ENCODE data around the gene GNB2.
A peak's percentile ranks its signal among the peaks of the same experiment; 100 is the strongest.
"Not testable (repeated sequence)": the region's sequence is repeated elsewhere in the genome, so short reads cannot be mapped to it uniquely, and the experiment has no call there.

Gene GNB2

DNA sequence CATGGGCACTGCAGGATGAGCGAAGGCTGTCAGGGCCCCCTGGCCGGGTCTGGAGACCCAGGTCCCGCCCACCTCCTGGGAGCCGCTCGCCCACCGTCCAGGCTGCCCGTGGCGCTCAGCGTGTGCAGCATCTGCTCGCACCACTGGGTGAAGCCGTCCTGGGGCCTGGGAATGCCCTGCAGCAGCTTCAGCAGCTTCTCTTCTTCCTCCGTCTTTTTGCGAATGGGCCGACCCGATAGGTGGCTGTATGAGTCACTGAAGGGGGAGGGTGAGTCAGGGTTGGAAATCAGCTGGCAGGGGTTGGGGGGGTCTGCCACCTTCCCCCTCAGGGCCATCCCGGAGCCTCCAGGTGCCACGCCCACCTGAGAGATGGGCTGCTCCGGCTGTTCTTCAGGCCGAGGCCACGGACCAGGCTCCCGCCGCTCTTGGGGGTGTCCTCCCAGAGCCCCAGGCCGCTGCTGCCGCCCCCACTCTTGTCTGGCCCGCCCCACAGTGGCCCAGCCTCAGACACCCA lies 8.7 kb downstream of the GNB2 start:
- no peak for DNase-seq

DNA sequence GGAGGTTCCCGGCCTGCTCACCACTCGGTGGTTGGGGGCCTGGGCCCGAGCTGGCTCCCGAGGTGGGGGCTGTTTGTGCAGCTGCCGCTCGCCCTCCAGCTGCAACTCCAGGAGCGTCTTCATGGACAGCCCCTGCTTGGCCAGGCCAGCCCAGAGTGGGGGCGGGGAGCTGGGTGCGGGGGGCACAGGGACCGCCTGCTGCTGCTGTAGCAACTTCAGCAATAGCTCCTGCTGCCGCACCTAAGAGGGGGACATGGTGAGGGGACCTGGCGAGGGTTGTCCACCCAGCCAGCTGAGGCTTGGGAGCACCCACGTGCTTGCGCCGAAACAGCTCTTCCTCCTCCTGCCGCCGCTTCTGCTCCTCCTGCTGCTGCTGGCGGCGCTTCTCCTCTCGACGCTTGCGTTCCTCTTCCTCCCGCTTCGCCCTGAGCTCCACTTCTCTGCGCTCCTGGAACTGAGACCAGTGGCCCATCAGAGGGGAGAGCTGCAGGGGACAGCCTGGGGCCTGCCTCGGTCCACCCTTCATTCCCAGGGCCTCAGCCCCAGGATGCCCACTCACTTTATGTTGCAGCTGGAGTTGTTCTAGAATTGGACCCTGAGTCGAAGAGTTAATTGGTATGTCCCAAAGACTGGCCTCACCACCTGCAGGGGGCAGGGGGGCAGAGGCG lies 9.6 kb downstream of the GNB2 start:
- no peak for DNase-seq

DNA sequence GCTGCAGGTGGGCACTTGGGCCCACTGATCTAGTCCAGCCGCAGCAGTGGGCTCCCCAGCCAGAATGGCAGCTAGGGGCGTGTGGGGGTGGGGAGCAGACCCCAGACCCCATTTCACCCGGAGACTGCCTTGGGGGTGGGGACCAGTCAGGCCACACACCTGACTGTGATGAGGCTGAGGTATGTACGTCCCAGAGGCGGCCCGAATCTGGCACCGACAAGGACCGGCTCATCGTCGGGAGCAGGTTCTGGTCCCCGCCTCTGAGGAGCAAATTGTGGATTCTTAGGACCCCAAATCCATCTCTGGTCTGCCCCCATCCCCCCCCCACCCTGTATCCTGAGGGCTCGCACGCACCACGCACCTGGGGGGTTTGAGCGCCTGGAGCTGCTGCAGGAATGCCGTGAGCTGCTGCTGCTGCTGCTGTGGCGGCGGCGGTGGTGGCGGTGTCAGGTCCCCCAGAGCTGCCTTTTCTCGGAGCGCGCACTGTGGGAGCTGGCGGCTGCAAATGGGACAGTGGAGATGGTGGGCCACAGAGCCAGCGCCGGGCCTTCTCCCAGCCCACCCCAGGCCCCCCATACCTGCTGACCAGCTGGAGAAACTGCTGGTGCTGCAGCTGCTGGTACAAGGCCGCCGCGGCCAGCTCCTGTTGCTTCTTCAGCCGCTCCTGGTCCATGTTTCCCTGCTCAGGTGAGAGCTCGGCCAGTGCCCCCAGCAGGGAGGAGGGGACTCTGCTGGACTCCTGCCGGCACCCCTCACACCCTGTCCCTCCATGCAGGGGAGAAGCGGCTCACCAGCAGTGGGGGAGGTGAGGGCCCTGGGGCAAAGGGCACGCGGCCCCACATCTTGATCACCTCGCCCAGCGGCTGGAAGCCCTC lies 10.4 kb downstream of the GNB2 start:
- no peak for DNase-seq

DNA sequence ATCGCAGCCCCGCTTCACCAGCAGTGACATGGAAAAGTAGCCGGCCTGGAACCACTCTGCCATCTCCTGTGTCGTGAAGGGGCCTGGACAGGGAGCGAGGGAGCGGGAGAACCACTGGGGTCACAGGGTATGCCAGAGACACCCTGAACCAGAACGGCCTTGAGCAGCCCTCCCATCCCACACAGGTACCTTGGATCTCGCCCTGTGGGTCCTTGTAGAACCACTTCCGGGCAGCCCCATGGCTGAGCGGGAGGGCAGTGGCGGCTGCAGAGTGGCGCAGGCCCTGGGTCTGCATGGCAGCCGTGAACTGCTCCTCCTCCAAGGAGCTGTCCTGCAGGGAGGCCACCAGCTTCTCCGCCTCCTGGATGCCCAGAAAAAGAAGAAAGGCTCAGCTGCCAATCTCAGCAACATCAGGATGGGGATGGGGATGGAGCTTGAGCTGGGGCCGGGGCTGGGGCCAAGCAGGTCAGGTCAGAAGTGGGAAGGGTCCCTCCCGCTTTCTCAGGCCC lies 11.0 kb downstream of the GNB2 start:
- no peak for DNase-seq

DNA sequence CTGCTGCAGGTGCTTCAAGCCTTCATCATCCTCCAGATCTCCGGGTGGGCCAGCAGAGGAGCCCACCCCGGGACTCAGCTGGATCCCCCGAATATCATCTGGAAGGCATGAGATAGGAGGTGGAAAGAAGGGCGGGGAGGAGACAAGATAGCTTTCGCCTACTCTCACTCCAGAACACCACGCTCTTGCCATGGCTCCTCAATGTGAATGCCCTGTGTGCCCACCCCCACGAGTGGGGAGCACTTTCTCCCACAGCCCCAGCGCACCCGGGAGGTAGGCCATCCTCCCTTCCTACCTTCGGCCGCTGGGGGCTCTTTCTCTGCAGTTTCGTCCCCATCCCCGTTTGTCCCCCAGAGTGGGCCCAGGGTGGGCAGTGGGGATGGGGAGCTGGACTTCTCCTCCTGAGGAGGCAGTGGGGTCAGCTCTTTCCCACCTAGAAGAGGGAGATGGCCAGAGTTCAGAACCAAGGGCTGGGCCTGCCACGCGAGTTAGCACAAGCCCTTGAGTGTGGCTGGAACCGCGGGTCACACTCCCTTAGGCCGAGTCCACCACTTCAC lies 11.6 kb downstream of the GNB2 start:
- no peak for DNase-seq

DNA sequence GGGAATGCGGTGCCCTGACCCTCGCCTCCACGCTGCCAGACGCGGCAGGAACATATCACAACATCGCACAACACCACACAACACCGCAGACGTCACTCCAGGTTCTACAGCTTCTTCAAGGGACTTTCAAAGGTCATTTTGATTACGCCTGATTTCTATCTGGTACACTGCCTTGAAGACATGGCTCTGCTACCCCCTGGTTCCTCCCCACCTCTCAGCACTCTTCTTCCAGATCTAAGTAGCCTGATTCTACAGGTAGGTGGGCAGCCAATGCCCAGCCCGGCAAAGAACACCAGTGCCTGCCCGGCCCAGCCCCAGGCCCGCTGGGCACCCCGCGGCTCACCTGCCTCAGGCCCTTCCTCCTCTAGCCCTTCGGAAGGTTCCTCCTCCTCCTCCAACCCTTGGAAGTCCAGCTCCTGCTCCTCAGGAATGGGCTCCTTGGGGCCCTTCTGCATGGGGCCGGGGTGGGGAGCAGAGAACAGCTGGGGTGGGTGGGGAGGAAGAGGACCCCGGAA lies 12.1 kb downstream of the GNB2 start:
- no peak for DNase-seq

DNA sequence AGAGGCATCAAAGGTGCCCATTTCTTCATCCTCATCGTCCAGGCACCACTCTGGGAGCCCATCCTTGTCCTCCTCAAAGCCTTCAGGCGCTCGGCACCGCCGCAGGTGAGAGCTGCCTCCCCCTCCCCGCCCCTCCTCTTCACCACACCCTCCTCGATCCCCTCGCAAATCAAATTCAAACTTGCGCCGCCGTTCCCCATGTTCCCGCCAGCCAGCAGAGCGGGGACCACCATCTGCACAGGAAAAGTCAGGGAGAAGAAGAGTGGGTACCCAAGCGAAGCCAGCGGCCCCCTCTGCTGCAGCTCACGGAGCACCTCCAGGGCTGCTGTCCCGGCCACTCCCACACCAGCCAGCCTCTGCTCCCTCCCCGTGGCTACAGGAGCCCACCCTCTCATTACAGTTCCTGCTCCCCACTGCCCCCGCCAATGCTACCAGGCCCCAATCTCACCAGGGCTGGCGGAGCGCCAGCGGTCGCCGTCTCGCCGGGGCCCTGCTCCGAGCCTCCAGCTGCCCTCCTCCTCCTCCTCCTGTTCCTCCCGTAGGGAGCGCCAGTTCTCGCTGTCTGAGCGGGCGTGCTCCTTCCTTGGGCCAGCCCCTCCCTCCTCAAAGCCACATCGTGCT lies 12.8 kb downstream of the GNB2 start:
- no peak for DNase-seq

DNA sequence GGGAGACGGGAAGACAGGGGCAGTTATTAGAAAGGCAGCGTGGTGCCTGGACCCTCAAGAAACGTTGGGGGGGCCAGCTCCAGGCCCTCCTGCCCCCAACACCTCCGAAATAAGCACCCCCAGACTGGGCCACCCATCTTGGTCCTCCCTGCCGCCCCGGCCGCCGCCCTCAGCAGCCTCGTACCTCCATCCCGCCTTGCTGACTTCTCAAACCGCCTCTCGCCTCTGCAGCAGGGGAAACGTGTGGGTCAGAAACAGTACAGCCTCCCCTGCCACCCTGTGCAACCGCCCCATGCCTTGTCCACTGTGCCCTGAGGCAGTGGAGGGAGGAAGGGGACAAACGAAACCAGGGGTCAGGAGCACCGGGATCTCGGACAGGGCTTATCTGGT lies 13.3 kb downstream of the GNB2 start:
- no peak for DNase-seq

DNA sequence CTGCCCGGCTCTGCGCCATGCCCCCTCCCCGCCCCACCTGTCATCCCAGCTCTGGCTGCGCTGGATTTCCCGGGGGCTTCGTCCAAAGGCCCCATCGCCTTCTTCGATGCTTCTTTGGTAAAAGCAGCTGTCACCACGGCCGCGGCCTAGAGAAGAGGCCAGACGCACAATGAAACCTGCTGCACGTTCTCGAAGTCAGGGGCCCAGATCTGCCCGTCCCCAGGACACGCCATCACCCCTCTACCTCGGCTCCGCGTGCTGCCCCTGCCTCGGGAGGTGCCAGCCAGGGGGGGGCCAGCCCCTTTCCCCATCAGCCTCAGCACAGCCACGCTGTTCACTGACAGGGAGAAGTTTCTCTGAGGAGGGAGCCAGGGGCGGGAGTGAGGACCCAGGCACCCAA lies 13.7 kb downstream of the GNB2 start:
- DNase-seq = no peak

DNA sequence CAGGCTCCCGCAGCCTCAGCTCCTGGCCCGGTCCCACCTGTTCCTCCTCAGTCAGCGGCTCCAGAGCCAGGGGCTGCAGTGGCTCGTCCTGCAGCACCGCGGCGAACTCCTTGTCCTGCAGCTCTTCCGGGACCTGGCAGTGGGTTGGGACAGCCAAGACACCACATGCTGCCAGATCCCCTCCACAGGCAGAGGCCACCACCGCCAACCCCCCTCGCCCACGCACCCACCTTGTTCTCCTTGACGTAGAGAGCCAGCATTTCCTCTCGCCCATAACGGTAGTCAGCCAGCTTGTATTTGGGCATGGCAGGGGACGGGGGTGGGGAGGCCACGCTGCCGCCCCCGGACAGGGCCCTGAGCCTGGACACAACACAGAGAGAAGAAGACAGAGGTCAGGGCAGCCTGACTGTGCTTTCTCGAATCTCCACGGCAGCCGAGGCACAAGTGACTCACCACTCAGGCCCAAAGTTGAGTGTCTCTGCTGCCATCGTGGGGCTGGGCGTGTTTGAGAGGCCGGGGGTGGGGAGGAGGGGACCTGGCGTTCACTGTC lies 14.3 kb downstream of the GNB2 start:
- no peak for DNase-seq

DNA sequence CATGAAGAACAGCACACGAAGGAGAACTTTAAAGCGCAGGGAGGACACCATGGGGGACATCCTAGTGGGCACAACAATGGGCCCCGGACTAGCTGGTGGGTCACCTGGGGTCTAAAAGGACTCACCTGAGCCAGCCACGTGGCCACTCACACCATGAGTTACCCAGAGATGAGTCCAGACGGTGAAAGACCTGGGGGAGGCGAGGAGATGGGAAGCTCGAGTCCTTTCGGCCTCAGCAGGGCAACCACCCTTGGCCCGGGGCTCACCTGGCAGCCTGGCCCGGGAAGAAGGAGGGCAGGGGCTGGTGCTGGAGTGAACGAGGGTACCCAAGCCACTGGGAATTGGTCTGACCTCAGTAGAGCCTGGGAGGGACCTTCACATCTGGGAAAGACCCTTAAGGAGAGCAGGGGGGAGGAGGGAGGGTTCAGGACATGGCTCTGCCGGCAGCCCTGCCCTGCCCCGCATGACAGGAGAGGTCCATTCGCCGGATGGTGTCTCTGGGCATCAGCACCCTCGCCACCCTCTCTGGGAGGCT lies 14.9 kb downstream of the GNB2 start:
- no peak for DNase-seq

DNA sequence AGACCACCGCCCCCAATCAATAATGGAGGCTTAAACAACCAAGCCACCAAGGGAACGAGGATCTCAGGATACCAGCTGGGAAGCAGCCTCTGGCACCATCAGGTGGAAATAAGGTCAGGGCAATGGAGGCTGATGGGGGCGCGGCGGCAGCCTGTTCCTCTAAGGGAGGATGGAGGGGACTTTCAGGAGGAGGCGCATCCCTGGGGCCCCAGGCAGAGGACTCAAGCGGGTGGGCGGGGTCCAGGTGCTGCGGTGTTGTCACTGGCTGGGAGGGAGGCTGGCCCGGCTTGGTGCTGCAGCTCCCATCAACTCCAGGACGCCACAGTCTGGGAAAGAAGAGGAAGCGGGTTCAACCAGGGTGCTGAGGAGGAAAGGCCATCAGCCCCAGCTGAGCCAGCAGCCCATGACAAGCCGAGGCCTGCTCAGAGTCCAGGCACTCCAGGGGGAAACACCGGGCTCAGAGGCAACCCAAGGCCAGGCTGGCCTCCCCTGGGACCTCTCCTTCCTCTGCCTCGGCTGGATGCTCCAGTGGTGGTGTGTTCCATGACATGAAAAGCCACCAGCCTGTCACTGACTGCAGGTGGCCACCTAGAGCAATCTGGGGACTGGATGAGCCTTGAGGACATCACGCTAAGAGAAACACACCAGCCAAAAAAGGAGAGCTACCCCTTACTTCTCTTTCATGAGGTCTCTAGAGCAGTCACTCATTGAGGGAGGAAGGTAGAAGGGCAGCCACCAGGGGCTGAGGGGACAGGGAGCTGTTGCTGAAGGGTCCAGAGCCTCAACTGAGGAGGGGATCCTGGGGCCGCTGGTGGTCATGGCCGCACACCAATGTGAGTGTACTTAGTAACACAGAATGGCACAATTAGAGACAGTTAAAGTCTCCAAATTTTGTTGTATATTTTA lies 15.9 kb downstream of the GNB2 start:
- DNase-seq = no peak

DNA sequence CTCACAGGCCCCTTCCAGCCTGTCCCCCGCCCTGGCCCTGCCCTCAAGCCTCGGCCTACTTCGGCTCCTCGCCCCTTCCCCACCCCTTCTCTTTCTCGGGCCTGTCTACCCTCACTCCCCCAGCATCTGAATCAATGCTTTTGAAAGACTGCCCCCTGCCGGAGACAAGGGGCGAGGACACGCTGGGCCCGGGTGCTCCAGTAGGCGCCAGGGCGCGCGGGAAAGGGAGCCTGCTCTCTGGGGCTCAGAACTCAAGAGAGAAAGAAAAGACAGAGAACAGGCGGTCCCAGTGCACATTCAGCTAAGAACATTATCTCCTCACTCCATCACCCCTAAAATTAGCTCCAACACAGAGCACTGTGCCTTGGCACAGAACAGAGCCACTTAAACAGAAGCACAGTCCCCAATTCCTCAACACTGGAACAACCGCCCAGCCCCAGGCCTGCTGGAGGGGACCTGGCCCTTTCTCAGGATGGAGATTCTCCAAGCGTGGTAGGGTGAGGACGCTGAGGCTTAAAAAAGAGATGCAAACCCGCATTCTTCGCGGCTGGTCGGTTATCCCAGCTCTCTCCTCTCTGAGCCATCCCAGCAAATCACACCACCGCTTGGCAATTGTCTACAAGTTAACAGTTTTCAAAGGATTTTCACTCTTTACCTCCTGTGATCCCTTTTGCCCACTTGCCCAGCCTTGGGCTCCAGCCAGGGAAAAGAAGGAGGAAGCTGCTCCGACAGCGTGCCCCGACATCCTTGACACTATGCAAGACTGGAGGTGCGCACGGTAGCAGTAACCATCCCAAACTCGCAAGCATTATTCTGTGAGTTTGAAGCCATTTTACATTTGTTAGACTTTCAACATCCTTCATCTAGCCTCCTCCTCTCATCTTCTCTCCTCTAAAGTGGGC lies 18.4 kb downstream of the GNB2 start:
- DNase-seq = peak; percentile 54

DNA sequence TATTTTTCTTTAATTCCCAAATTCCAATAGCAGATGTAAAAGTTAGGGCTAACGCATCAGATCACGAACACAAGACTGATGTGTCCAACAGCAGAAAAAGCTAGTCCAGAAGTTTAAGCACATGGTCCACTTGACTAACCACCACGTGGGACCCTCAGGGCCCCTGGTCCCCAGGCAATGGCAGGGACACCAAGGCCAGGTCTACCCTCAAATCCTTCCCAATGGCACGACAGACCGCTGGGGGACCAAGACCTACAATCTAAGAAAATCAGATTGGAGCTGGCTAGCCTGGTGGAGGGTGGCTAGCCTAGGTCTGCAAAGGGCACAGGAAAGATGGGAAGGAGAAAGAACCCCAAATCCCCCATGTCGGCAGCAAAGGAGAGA lies 19.0 kb downstream of the GNB2 start:
- DNase-seq = no peak

DNA sequence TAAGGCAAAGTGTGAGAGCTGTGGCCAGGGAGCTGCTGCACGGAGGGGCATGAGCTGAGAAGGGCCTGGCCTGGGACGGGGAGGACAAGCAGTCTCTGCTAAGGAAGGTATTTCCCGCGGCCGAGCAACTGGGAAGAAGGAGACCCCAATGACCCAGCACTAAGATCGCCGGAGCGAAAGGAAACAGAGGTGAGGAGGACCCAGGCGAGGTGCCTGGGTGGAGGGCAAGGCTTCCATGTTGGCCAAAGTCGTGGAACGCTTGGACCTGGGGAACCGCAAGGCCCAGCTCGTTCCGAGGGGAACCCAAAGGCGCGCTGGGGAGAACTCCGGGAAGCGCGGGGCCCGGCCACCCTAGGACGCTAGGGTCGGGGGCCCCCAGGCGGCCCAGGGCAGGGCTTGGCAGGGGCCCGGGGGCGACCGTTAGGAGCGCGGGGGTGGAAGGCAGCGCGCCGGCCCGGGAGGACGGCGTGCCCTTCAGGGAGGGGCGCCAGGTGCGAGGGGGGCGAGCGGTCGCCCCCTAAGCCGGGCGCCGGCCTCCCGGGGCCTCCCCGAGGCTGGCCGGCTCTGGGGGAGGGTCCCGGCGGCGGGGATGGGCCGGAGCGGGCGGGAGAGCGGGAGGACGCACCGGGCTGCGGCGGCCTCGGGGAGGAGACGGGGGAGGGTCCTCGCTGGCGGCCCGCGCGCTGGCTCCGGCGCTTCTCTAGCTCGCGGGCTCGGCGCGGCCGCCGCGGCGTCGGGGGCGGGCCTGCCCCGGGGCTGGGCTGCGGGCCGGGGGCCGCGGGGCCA lies 20.0 kb downstream of the GNB2 start:
- no peak for DNase-seq

DNA sequence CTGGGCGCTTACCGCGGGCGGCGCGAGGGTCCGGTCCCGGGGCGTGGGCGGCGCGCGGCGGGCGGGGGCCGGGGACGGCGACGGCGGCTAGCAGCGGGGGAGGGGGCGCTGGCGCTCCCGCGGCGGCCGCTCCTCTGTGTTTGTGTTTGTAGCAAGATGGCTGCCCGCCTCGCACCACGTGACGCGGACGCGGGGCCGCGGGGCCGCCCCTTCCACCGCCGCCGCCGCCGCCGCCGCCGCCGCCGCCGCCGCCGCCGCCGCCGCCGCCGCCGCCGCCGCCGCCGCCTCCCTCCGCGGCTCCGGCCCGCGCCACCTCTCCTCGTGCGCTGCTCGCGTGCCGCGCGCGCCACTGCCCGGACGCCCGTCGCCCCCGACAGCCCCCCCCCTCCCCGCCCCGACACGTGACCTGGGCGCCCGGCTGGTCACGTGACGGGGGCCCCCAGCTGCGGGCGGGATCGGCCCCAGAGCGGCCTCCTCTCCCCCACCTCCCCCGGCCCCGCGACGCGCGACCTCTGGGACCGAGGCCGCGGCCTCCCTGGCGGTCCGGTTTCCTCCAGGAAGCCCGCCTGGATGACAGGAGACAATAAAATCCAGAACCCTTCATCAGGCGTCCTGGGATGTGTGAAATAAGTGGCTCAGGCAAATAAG lies 20.7 kb downstream of the GNB2 start, which contains the start of gene GIGYF1:
GIGYF1 (minus strand) TSS at position 153 of the 648 bp plus-strand sequence. CDS start 6,012 bp downstream, outside the sequence.
- no peak for DNase-seq

DNA sequence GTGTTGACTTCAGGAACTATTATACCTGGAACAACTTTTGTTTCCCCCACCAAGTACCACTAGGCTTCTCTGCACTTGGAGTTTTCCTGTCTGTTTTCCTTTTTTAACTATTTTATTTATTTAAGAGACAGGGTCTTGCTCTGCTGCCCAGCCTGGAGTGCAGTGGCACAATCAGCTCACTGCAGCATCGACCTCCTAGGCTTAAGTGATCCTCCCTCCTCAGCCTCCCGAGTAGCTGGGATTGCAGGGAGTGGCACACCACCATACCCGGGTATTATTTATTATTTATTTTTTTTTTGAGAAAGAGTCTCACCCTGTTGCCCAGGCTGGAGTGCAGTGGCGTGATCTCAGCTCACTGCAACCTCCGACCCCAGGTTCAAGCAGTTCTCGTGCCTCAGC lies 22.6 kb downstream of the GNB2 start:
- no peak for DNase-seq

DNA sequence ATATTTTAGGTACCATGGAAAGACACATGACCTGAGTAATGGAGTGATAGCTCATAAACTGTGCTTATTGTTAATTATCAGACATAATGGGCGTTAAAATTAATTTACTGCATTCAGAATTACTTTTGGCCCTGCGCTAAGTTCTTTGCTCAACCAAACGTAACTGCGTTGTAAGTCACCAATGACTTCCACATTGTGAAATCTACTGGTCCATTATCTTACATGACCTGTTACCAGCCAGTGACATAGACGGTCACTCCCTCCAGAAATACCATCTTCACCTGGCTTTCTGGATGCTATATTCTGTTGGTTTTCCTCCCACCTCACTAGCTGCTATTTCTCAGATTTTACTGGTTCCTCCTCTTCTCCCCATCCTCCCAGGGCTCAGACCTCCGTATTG lies 25.5 kb downstream of the GNB2 start:
- no peak for DNase-seq

DNA sequence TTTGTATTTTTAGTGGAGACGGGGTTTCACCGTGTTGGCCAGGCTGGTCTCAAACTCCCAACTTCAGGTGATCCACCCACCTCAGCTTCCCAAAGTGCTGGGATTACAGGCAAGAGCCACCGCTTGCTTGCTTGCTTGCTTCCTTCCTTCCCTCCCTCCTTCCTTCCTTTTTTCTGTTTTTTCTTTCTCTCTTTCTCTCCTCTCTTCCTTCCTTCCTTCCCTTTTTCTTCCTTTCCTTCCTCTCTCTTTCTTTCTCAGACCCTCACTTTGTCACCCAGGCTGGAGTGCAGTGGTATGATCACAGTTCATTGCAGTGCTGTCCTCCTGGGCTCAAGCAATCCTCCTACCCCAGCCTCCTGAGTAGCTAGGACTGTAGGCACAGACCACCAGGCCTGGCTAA lies 27.5 kb downstream of the GNB2 start:
- DNase-seq = not testable (repeated sequence)
